ENCODE results near the gene RBM28.

DNA sequence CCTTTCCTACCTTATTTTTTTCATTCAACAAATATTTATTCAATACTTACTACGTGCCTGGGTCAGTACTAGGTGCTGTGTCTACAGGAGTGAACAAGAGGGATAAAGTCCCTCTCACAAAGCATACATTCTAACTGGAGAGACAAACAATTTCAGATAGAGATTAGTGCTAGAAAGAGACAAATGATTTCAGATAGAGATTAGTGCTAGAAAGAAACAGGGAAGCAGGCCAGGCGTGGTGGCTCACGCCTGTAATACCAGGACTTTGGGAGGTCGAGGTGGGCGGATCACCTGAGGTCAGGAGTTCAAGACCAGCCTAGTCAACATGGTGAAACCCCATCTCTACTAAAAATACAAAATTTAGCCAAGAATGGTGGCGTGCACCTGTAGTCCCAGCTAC lies 34.6 kb downstream of the RBM28 start:
- TF ChIP-seq CTCF (IDR thresholded peaks at IDR 0.05; ENCODE audit: poor library complexity, severe bottlenecking): no peak
- no peak for TF ChIP-seq REST (IDR thresholded peaks at IDR 0.05; ENCODE audit: borderline replicate concordance)
- TF ChIP-seq TAF1 (IDR thresholded peaks at IDR 0.05; ENCODE audit: low read depth): no peak

All from neural cell (in vitro differentiated cells).